Fibroblast of skin of left biceps (primary cell): ENCODE data around the gene STARD10.

ENCODE experiments used
- DNase-seq, 2 experiments: peaks; one replicate each; pipeline ENCODE4 v3.0.0-alpha.2; 2013; ENCODE audit warnings: low read depth in 2 of 2

The STARD10 gene

GRCh38 chr11:72745511-72745910 lies 48.3 kb downstream of the STARD10 start:
- no peak for DNase-seq

- DNase-seq: no peak
These were observed 49.4 kb downstream of the STARD10 start for GRCh38 chr11:72744474-72744873.

- no peak for DNase-seq
These were observed 50.3 kb downstream of the STARD10 start for GRCh38 chr11:72743321-72744221.

GRCh38 chr11:72742513-72743320 lies 51.1 kb downstream of the STARD10 start:
- no peak for DNase-seq

GRCh38 chr11:72741849-72742512 lies 51.9 kb downstream of the STARD10 start:
- DNase-seq: no peak

GRCh38 chr11:72741429-72741833 lies 52.4 kb downstream of the STARD10 start:
- no peak for DNase-seq

GRCh38 chr11:72740562-72741428 lies 53.1 kb downstream of the STARD10 start:
- DNase-seq: no peak

GRCh38 chr11:72740060-72740424 lies 53.8 kb downstream of the STARD10 start:
- no peak for DNase-seq

GRCh38 chr11:72739240-72740059 lies 54.4 kb downstream of the STARD10 start:
- DNase-seq: no peak

- DNase-seq: no peak
These were observed 55.4 kb downstream of the STARD10 start for GRCh38 chr11:72738199-72739141.

GRCh38 chr11:72737336-72737735 lies 56.5 kb downstream of the STARD10 start:
- no peak for DNase-seq

- DNase-seq: no peak
These were observed 57.3 kb downstream of the STARD10 start for GRCh38 chr11:72736452-72737069.

- DNase-seq: no peak
These were observed 58.3 kb downstream of the STARD10 start for GRCh38 chr11:72735495-72736027.

GRCh38 chr11:72732329-72732728 lies 61.5 kb downstream of the STARD10 start:
- DNase-seq: no peak

GRCh38 chr11:72730737-72731136 lies 63.1 kb downstream of the STARD10 start:
- DNase-seq: no peak

GRCh38 chr11:72730243-72730642 lies 63.6 kb downstream of the STARD10 start:
- no peak for DNase-seq

- DNase-seq: no peak
These were observed 66.3 kb downstream of the STARD10 start for GRCh38 chr11:72727521-72727920.
